Muscle of leg (tissue), 11 donors: ENCODE measurements around the gene UBL7. TPM values are rescaled to one million over a fixed set of nuclear protein-coding genes. Genes with fewer than 3 reads are reported as not detected.
A peak's percentile ranks its signal among the peaks of the same experiment; 100 is the strongest.
"Not testable (repeated sequence)": the region's sequence is repeated elsewhere in the genome, so short reads cannot be mapped to it uniquely, and the experiment has no call there.

Experiments used
- DNase-seq: peaks from one replicate; pipeline ENCODE4 v3.0.0; 2013
- H3K27ac ChIP-seq: one replicate; pipeline ENCODE4 v1.5.1; 2013; ENCODE audit warnings: mild to moderate bottlenecking, low read length, control low read depth
- H3K27me3 ChIP-seq: one replicate; pipeline ENCODE4 v1.6.1; 2013; ENCODE audit warnings: low read length; ENCODE audit not compliant: control insufficient read depth, insufficient read depth
- H3K36me3 ChIP-seq: one replicate; pipeline ENCODE4 v1.6.1; 2013; ENCODE audit warnings: low read length; ENCODE audit not compliant: control insufficient read depth, insufficient read depth
- H3K4me1 ChIP-seq: one replicate; pipeline ENCODE4 v1.6.1; 2013; ENCODE audit warnings: low read length; ENCODE audit not compliant: control insufficient read depth, insufficient read depth
- H3K4me3 ChIP-seq: one replicate; pipeline ENCODE4 v1.5.1; 2013; ENCODE audit warnings: low read length, control low read depth
- H3K9me3 ChIP-seq: replicated peaks from 2 replicates; pipeline ENCODE4 v1.6.1; 2013; ENCODE audit warnings: low read depth, low read length; ENCODE audit not compliant: control insufficient read depth
- whole genome bisulfite sequencing: methylation state at CpG from one replicate; pipeline ENCODE4 v1.1.5; 2013; ENCODE audit warnings: missing lambda C conversion rate; ENCODE audit not compliant: insufficient coverage; 5-methylcytosine and 5-hydroxymethylcytosine counted together
- polyA plus RNA-seq, 8 donors: library from polyadenylated mRNA; unstranded; fragments of 120-200 nt; gene quantifications; one replicate each; pipeline versions ENCODE4 v1.2.1 to v1.2.3, GENCODE V29; 2013; ENCODE audit warnings: inconsistent platforms in 1 of 8, low replicate concordance in 1 of 8; ENCODE audit not compliant: insufficient read length in 8 of 8, insufficient read depth in 1 of 8
- total RNA-seq: library from RNA; stranded (reverse); fragments of 120-200 nt; gene quantifications from one replicate; pipeline ENCODE4 v1.2.4, GENCODE V29; 2013

UBL7 gene
- total and polyA plus RNA-seq, 9 donors: 30.6 to 38.8 (median 36.3) TPM

DNA sequence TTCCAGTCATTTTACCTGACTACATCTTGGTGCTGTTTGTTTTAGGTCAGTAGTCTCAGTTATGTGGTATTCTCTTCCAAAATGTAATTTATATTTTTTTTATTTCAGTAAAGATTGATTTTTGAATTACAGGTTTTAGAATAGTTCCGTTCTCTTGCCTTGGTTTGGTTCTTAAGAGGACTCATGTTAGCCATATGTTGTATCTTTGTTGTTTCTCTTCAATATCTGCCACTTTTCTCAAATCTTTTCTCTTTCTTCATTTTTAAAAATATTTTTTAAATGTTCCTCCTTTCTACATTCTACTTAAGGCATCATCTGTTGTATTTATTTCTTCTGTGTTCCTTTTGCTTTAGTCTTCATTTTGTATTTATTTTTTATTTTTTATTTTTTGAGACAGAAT, 5.6 kb upstream of the UBL7 start:
- no CpG with 5 or more reads among the region's 1 CpG for WGBS
- Histone ChIP-seq H3K27me3 (no peaks in the 10 kb centered on the region), H3K4me3 (no peak overlapping the region), H3K4me1 (peaks cover 10% of the 10 kb centered on the region), H3K9me3 (no peaks in the 10 kb centered on the region), H3K36me3 (peaks cover 3% of the 10 kb centered on the region), H3K27ac (no peak overlapping the region)
- no peak for DNase-seq

DNA sequence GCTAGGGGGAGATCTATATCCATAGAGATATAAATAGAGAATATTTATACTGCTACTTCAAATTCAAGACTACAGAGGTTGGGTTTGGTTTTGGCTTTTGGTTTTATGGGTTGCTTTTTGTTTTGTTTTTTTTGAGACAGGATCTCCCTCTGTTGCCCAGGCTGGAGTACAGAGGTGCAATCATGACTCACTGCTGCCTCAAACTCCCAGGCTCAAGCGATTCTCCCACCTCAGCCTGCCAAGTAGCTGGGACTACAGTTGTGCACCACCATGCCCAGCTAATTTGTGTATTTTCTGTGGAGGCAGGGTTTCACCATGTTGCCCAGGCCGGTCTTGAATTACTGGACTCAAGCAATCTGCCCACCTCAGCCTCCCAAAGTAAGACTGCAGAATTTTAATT, 3.9 kb upstream of the UBL7 start:
- Histone ChIP-seq H3K4me1 (peaks cover 10% of the 10 kb centered on the region), H3K9me3 (no peaks in the 10 kb centered on the region), H3K27me3 (no peaks in the 10 kb centered on the region), H3K36me3 (no peaks in the 10 kb centered on the region), H3K4me3 (no peak overlapping the region), H3K27ac (no peak overlapping the region)
- no CpG with 5 or more reads among the region's 2 CpGs for WGBS
- no peak for DNase-seq

DNA sequence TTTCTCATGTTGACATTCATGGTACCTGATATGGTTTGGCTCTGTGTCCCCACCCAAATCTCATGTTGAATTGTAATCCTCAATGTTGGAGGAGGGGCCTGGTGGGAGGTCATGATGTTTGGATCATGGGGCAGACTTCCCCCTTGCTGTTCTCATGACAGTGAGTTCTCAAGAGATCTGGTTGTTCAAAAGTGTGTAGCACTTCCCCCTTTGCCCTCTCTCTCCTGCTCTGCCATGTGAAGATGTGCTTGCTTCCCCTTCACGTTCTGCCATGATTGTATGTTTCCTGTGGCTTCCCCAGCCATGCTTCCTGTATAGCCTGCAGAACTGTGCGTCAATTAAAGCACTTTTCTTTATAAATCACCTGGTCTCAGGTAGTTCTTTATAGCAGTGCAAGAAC, 3.3 kb upstream of the UBL7 start:
- peaks cover 10% of the 10 kb centered on the region for H3K4me1 ChIP-seq
- H3K27me3 ChIP-seq: no peaks in the 10 kb centered on the region
- no peaks in the 10 kb centered on the region for H3K36me3 ChIP-seq
- DNase-seq: no peak
- no peak overlapping the region for H3K27ac ChIP-seq
- no peaks in the 10 kb centered on the region for H3K9me3 ChIP-seq
- no peak overlapping the region for H3K4me3 ChIP-seq
- WGBS: 80% methylated on average over 1 of the region's 2 CpGs

DNA sequence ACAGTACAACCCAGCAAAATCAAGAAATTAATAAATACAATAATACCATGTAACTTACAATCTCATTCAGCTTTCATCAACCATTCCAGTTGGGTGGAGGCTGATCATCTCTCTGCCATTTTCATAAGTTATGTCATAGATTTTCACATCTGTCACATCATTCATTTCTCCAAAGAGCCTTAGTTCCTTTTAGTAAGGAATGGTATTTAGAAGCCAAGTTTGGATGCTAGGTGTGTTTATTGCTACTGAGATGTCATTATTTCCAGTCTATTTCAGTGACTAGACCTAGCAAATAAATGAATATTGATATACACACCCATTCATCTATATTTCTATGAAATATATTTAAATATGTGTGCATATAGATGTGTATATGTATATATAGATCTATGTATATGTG, 2.7 kb upstream of the UBL7 start:
- no peak for DNase-seq
- H3K9me3 ChIP-seq: no peaks in the 10 kb centered on the region
- H3K36me3 ChIP-seq: no peaks in the 10 kb centered on the region
- H3K27me3 ChIP-seq: no peaks in the 10 kb centered on the region
- no peak overlapping the region for H3K27ac ChIP-seq
- H3K4me1 ChIP-seq: peaks cover 10% of the 10 kb centered on the region
- no peak overlapping the region for H3K4me3 ChIP-seq

DNA sequence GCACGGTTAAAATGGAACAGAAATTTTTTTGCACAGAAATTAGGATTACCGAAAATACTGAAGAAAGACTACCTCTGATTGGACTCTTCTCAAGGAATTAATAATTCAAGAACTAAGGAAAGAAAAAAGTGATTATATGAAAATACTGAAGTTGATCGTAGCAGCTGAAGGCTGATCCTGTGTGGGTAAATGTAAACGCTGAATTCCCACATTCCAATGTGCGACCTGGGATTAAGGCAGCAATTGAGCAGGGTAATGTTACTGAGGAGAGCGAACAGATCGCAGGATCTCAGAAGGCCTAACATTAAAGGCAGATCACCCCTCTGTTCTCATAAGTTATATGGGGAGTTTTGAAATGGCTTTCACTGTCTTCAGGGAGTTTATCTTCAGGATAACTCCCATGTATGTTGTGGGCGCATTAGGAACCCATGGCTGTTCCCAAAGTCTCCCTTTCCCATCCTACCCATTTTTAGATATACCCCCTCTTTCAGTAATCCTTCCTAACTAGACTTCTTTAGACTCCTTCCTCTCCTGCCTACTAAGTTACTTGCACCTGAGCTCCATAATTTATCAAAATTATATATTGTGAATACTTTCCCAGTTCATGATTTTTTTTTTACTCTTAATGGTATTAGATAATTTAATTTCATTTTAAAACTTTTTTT, 1.0 kb upstream of the UBL7 start:
- H3K36me3 ChIP-seq: peaks cover 6% of the 10 kb centered on the region
- WGBS: no CpG with 5 or more reads among the region's 8 CpGs
- no peaks in the 10 kb centered on the region for H3K27me3 ChIP-seq
- H3K4me3 ChIP-seq: peak overlapping the region; percentile 71
- DNase-seq: no peak
- H3K4me1 ChIP-seq: peaks cover 6% of the 10 kb centered on the region
- peak overlapping the region; percentile 81 for H3K27ac ChIP-seq
- no peaks in the 10 kb centered on the region for H3K9me3 ChIP-seq

GRCh38 chr15:74460298-74460697, 662 bp downstream of the UBL7 start:
- 45% methylated on average over 2 of the region's 2 CpGs for WGBS
- H3K36me3 ChIP-seq: peaks cover 9% of the 10 kb centered on the region

GRCh38 chr15:74459798-74460197, 1.2 kb downstream of the UBL7 start:
- 94% methylated on average over 8 of the region's 14 CpGs for WGBS
- not testable (repeated sequence) for H3K27me3 ChIP-seq, H3K27ac ChIP-seq, H3K9me3 ChIP-seq, H3K4me1 ChIP-seq, H3K4me3 ChIP-seq, DNase-seq
- H3K36me3 ChIP-seq: peaks cover 11% of the 10 kb centered on the region

More at GRCh38 chr15:74460298-74460697, 662 bp downstream of the UBL7 start:
- H3K4me1 ChIP-seq: peaks cover 6% of the 10 kb centered on the region
- H3K9me3 ChIP-seq: no peaks in the 10 kb centered on the region
- H3K27ac ChIP-seq: peak overlapping the region; percentile 54
- H3K27me3 ChIP-seq: no peaks in the 10 kb centered on the region
- H3K4me3 ChIP-seq: peak overlapping the region; percentile 71
- no peak for DNase-seq

DNA sequence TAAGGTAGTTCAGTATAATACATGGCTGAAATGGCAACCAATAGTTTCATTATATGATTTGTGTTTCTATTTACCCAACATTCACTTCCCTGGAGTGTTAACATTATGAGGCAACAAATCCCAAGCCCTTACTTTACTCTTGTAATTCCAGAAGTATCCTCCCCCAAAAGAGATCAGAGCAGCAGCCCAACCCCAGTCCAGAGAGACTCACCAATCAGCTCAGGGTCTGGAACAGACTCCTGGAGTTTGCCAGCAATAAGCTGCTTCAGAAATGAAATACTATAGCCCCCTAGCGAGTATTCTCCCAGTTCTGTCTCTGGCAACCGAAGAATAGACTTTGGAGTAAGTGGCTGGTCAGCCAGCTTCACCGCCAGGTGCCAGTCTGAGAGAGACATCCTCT, 2.5 kb downstream of the UBL7 start:
- peaks cover 16% of the 10 kb centered on the region for H3K36me3 ChIP-seq
- no peaks in the 10 kb centered on the region for H3K9me3 ChIP-seq
- H3K4me1 ChIP-seq: peaks cover 6% of the 10 kb centered on the region
- H3K27me3 ChIP-seq: no peaks in the 10 kb centered on the region
- WGBS: 80% methylated on average over 1 of the region's 3 CpGs
- no peak overlapping the region for H3K27ac ChIP-seq
- no peak overlapping the region for H3K4me3 ChIP-seq
- no peak for DNase-seq

DNA sequence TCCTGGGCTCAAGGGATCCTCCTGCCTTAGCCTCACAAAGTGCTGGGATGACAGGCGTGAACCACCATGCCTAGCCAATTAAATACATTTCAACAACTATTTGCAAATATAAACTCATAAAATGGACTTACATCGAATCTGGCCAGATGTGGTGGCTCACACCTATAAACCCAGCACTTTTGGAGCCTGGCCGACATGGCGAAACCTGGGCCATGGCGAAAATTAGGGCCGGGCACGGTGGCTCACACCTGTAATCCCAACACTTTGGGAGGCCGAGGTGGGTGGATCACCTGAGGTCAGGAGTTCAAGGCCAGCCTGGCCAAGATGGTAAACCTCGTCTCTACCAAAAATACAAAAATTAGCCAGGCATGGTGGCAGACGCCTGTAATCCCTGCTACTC, 3.9 kb downstream of the UBL7 start:
- H3K9me3 ChIP-seq, DNase-seq, H3K4me1 ChIP-seq, H3K4me3 ChIP-seq, H3K27ac ChIP-seq, H3K27me3 ChIP-seq: not testable (repeated sequence)
- peaks cover 27% of the 10 kb centered on the region for H3K36me3 ChIP-seq
- WGBS: 98% methylated on average over 7 of the region's 10 CpGs

- no peaks in the 10 kb centered on the region for H3K9me3 ChIP-seq
- H3K4me1 ChIP-seq: no peaks in the 10 kb centered on the region
- no peaks in the 10 kb centered on the region for H3K27me3 ChIP-seq
- no peak overlapping the region for H3K4me3 ChIP-seq
- peaks cover 45% of the 10 kb centered on the region for H3K36me3 ChIP-seq
- no peak overlapping the region for H3K27ac ChIP-seq
- no peak for DNase-seq
Observed at GRCh38 chr15:74454764-74455500, 6.0 kb downstream of the UBL7 start.
